Left renal pelvis (tissue), 4 donors: ENCODE measurements around the gene SATB2. TPM values are rescaled to one million over a fixed set of nuclear protein-coding genes. Genes with fewer than 3 reads are reported as not detected.

ENCODE experiments used
- DNase-seq, 4 donors: peaks; one replicate each; pipeline ENCODE4 v3.0.0-alpha.2; 2013; ENCODE audit warnings: low read depth in 4 of 4, low spot score in 3 of 4
- polyA plus RNA-seq, 4 donors: library from polyadenylated mRNA; unstranded; fragments of 120-200 nt; gene quantifications; one replicate each; pipeline ENCODE4 v1.2.1, GENCODE V29; 2013; ENCODE audit not compliant: insufficient read length in 4 of 4

The SATB2 gene
- polyA plus RNA-seq, 4 donors, result 0.76 to 16.5 (median 13.7) TPM

- no peak for DNase-seq
Measured at GRCh38 chr2:199466692-199467065, 8.9 kb upstream of the SATB2 start.

GRCh38 chr2:199465988-199466691, 8.4 kb upstream of the SATB2 start:
- no peak for DNase-seq

GRCh38 chr2:199465390-199465789, 7.7 kb upstream of the SATB2 start:
- no peak for DNase-seq

GRCh38 chr2:199464606-199465352, 7.0 kb upstream of the SATB2 start:
- DNase-seq, result no peak

- no peak for DNase-seq
Measured at GRCh38 chr2:199463708-199464605, 6.2 kb upstream of the SATB2 start.

GRCh38 chr2:199462956-199463692, 5.4 kb upstream of the SATB2 start:
- no peak for DNase-seq

GRCh38 chr2:199462347-199462955, 4.7 kb upstream of the SATB2 start:
- no peak for DNase-seq

- no peak for DNase-seq
Measured at GRCh38 chr2:199461711-199462346, 4.1 kb upstream of the SATB2 start.

- no peak for DNase-seq
Measured at GRCh38 chr2:199460846-199461710, 3.3 kb upstream of the SATB2 start.

GRCh38 chr2:199460101-199460671, 2.4 kb upstream of the SATB2 start:
- DNase-seq, result no peak

GRCh38 chr2:199459286-199460100, 1.8 kb upstream of the SATB2 start:
- DNase-seq, result peak; percentile 86 to 91 (median 88)

- DNase-seq, result no peak
Measured at GRCh38 chr2:199458806-199459285, 1.1 kb upstream of the SATB2 start.

- no peak for DNase-seq
Measured at GRCh38 chr2:199458009-199458805, 468 bp upstream of the SATB2 start.

- no peak for DNase-seq
Measured at GRCh38 chr2:199456383-199457146, 1.2 kb downstream of the SATB2 start.

GRCh38 chr2:199455545-199456382, 2.0 kb downstream of the SATB2 start:
- no peak for DNase-seq
